PC-9 (cell line): ENCODE data around the gene TSHZ3.

ENCODE experiments used
- CTCF ChIP-seq: fragments of 200-600 bp; sonication (generic); conservative IDR thresholded peaks from 2 replicates; pipeline ENCODE4 v1.6.1; 2017; ENCODE audit warnings: mixed run types, antibody characterized with exemption, mild to moderate bottlenecking, moderate library complexity
- EZH2 ChIP-seq: fragments of 200-600 bp; sonication (generic); IDR thresholded peaks from 2 replicates; pipeline ENCODE4 v1.8.0; 2017; ENCODE audit warnings: antibody characterized with exemption, low read depth

- TF ChIP-seq CTCF (no peak), EZH2 (no peak)
Observed at GRCh38 chr19:31226151-31226935, 122.9 kb downstream of the TSHZ3 start.
